HCT116 (cell line): ENCODE data around the gene CABYR. TPM values are rescaled to one million over a fixed set of nuclear protein-coding genes. Genes with fewer than 3 reads are reported as not detected.

Source experiments
- ATAC-seq: fragments of 200-7000 bp; cut with Tn5 transposase; 2 replicates; pipeline ENCODE4 v1.9.1; 2020; ENCODE audit warnings: mild to moderate bottlenecking, moderate library complexity
- BruUV-seq: library from RNA; stranded (reverse); fragments of 400-500 nt; replicated peaks from 2 replicates; lab custom pipeline; 2021; lab: Mats Ljungman, UMichigan
- CTCF ChIA-PET: fragments of 300-600 bp; sonication (Branson Sonifier 250); formaldehyde crosslinking; loops from one replicate; lab custom pipeline; 2021; ENCODE audit warnings: antibody characterized with exemption; lab: Charles Lee
- POLR2A ChIA-PET: fragments of 300-600, 350-600 bp; sonication (Branson Sonifier 250); formaldehyde crosslinking; loops from one replicate; lab custom pipeline; 2021; ENCODE audit warnings: antibody characterized with exemption; lab: Charles Lee
- RAD21 ChIA-PET, 2 experiments: fragments of 300-600 bp; sonication (Branson Sonifier 250); formaldehyde crosslinking; loops; one replicate each; lab custom pipeline; 2023; ENCODE audit warnings: low total read pairs in 2 of 2; ENCODE audit not compliant: uncharacterized antibody in 2 of 2, unreplicated experiment in 2 of 2, low non-redundant PET in 1 of 2; lab: Charles Lee
- DNase-seq: peaks from one replicate; pipeline ENCODE4 v3.0.0-alpha.2; 2010; ENCODE audit warnings: low read depth, low spot score
- H2AFZ ChIP-seq: fragments of 200-600 bp; shearing (Covaris generic), sonication (generic); 2 replicates; pipeline ENCODE4 v1.6.1; 2017; ENCODE audit warnings: low read depth, mixed run types, mixed read lengths, antibody characterized with exemption, low read length; ENCODE audit not compliant: poor library complexity, severe bottlenecking
- H3K27ac ChIP-seq: 2 replicates; pipeline ENCODE4 v1.5.1; 2012; ENCODE audit warnings: low read depth, low read length
- H3K27me3 ChIP-seq: fragments of 200-600 bp; sonication (generic); 2 replicates; pipeline ENCODE4 v1.6.1; 2016; ENCODE audit warnings: mixed run types, low read length, mixed read lengths; ENCODE audit not compliant: insufficient read depth
- H3K36me3 ChIP-seq, 2 experiments: fragments of 200-500 bp in 1 of 2; fragments of 200-600 bp in 1 of 2; sonication (Bioruptor generic) in 1 of 2; sonication (generic) in 1 of 2; 2 replicates each; pipeline versions ENCODE4 v1.5.1 to v1.6.1; 2014 to 2016; ENCODE audit warnings: low read length in 2 of 2, inconsistent platforms in 1 of 2, mixed read lengths in 1 of 2, mixed run types in 1 of 2; ENCODE audit not compliant: insufficient read depth in 2 of 2, control insufficient read depth in 1 of 2
- H3K4me1 ChIP-seq, 2 experiments: fragments of 200-600 bp in 1 of 2; sonication (generic) in 1 of 2; 2 replicates each; pipeline versions ENCODE4 v1.5.1 to v1.6.1; 2012 to 2017; ENCODE audit warnings: low read length in 2 of 2, inconsistent platforms in 1 of 2, mild to moderate bottlenecking in 1 of 2, mixed read lengths in 1 of 2, mixed run types in 1 of 2, moderate library complexity in 1 of 2; ENCODE audit not compliant: insufficient read depth in 2 of 2, control insufficient read depth in 1 of 2
- H3K4me2 ChIP-seq: fragments of 200-600 bp; sonication (generic); 2 replicates; pipeline ENCODE4 v1.6.1; 2017; ENCODE audit warnings: mixed run types, low read length, mixed read lengths
- H3K4me3 ChIP-seq, 2 experiments: fragments of 200-600 bp in 1 of 2; sonication (generic) in 1 of 2; replicated peaks in 1 of 2; 2 replicates each; pipeline ENCODE4 v1.5.1; 2011 to 2016; ENCODE audit warnings: low read length in 2 of 2, control low read depth in 1 of 2, low read depth in 1 of 2, mild to moderate bottlenecking in 1 of 2, mixed read lengths in 1 of 2, mixed run types in 1 of 2
- H3K79me2 ChIP-seq: fragments of 200-600 bp; sonication (generic); 2 replicates; pipeline ENCODE4 v1.6.1; 2017; ENCODE audit warnings: mild to moderate bottlenecking, mixed run types, low read length, moderate library complexity, mixed read lengths; ENCODE audit not compliant: insufficient read depth
- H3K9ac ChIP-seq: fragments of 200-600 bp; sonication (generic); 2 replicates; pipeline ENCODE4 v1.6.1; 2016; ENCODE audit warnings: low read length, mixed read lengths
- H3K9me2 ChIP-seq: fragments of 200-600 bp; sonication (generic), shearing (Covaris generic); 2 replicates; pipeline ENCODE4 v1.6.1; 2017; ENCODE audit warnings: mixed run types, mild to moderate bottlenecking, moderate library complexity; ENCODE audit not compliant: insufficient read depth
- H3K9me3 ChIP-seq, 2 experiments: fragments of 200-500 bp in 1 of 2; fragments of 200-600 bp in 1 of 2; sonication (Bioruptor generic) in 1 of 2; sonication (generic) in 1 of 2; 2 replicates each; pipeline ENCODE4 v1.6.1; 2014 to 2017; ENCODE audit warnings: low read length in 2 of 2, mixed read lengths in 2 of 2, inconsistent platforms in 1 of 2, low read depth in 1 of 2, mild to moderate bottlenecking in 1 of 2, mixed run types in 1 of 2, moderate library complexity in 1 of 2; ENCODE audit not compliant: control insufficient read depth in 1 of 2, insufficient read depth in 1 of 2
- H4K20me1 ChIP-seq: fragments of 200-600 bp; sonication (generic), shearing (Covaris generic); 2 replicates; pipeline ENCODE4 v1.6.1; 2017; ENCODE audit warnings: mixed run types, mild to moderate bottlenecking, moderate library complexity; ENCODE audit not compliant: insufficient read depth
- ATF3 ChIP-seq: IDR thresholded peaks from 2 replicates; pipeline ENCODE4 v1.6.1; 2012
- CEBPB ChIP-seq: IDR thresholded peaks from 2 replicates; pipeline ENCODE4 v1.6.1; 2012; ENCODE audit warnings: low read depth
- EZH2 ChIP-seq: fragments of 200-600 bp; sonication (generic); IDR thresholded peaks from 2 replicates; pipeline ENCODE4 v1.6.1; 2017; ENCODE audit warnings: antibody characterized with exemption, mixed run types
- JUND ChIP-seq: IDR thresholded peaks from 2 replicates; pipeline ENCODE4 v1.6.1; 2012
- POLR2A ChIP-seq: IDR thresholded peaks from 2 replicates; pipeline ENCODE4 v1.7.0; 2011; ENCODE audit warnings: borderline replicate concordance; ENCODE audit not compliant: insufficient read depth, insufficient read length; ENCODE audit errors: extremely low read depth
- POLR2AphosphoS5 ChIP-seq: IDR thresholded peaks from 2 replicates; pipeline ENCODE4 v1.6.1; 2011; ENCODE audit warnings: mild to moderate bottlenecking, low read depth, low read length, moderate library complexity
- RAD21 ChIP-seq: IDR thresholded peaks from 2 replicates; pipeline ENCODE4 v1.6.1; 2012; ENCODE audit warnings: low read depth, mild to moderate bottlenecking
- SIN3A ChIP-seq: IDR thresholded peaks from 2 replicates; pipeline ENCODE4 v1.6.1; 2012; ENCODE audit warnings: low read depth
- SRF ChIP-seq: IDR thresholded peaks from 2 replicates; pipeline ENCODE4 v1.6.1; 2012; ENCODE audit warnings: low read depth
- TCF7L2 ChIP-seq: IDR thresholded peaks from 2 replicates; pipeline ENCODE4 v1.7.0; 2011; ENCODE audit warnings: borderline replicate concordance, inconsistent platforms; ENCODE audit not compliant: insufficient read depth, insufficient read length; ENCODE audit errors: extremely low read depth
- YY1 ChIP-seq: IDR thresholded peaks from 2 replicates; pipeline ENCODE4 v1.6.1; 2011; ENCODE audit warnings: low read length, low read depth, moderate library complexity, mild to moderate bottlenecking; ENCODE audit not compliant: insufficient replicate concordance; ENCODE audit errors: extremely low read depth
- ZBTB33 ChIP-seq: IDR thresholded peaks from 2 replicates; pipeline ENCODE4 v1.6.1; 2011; ENCODE audit warnings: mild to moderate bottlenecking, low read length, moderate library complexity; ENCODE audit not compliant: insufficient replicate concordance; ENCODE audit errors: extremely low read depth
- ZNF274 ChIP-seq: fragments of 200-500 bp; sonication (Bioruptor generic); IDR thresholded peaks from 2 replicates; pipeline ENCODE4 v1.6.1; 2014; ENCODE audit warnings: mild to moderate bottlenecking, low read depth, low read length, inconsistent platforms
- intact Hi-C: fragments of 100-400 bp; cut with micrococcal nuclease; formaldehyde crosslinking; loops from 2 replicates; pipeline ENCODE4 v1.10.0; 2022
- total RNA-seq: library from RNA; stranded (reverse); gene quantifications from one replicate; pipeline ENCODE4 v1.2.1, GENCODE V29; 2021; ENCODE audit not compliant: unreplicated experiment

CABYR gene
- total RNA-seq, 1 experiment from 2014 or later: not detected

GRCh38 chr18:24121625-24122024 lies 17.2 kb upstream of the CABYR start:
- no peaks in the 10 kb centered on the region for H3K36me3 ChIP-seq
- no peak overlapping the region for H3K27ac ChIP-seq
- no peak for DNase-seq
- no peak overlapping the region for H3K4me3 ChIP-seq
- no peak overlapping the region for H3K4me2 ChIP-seq
- H3K9ac ChIP-seq: no peak overlapping the region
- H3K27me3 ChIP-seq: no peaks in the 10 kb centered on the region
- no peaks in the 10 kb centered on the region for H4K20me1 ChIP-seq
- no peak for ATAC-seq
- TF ChIP-seq YY1 (no peak), EZH2 (no peak), CEBPB (no peak), TCF7L2 (no peak), ATF3 (no peak), ZNF274 (no peak), JUND (no peak), RAD21 (no peak), POLR2AphosphoS5 (no peak), SIN3A (no peak)
- peaks cover 0 to 1% of the 10 kb centered on the region in 2 experiments; a peak in 1 of 4 replicates for H3K4me1 ChIP-seq
- no peaks in the 10 kb centered on the region for H3K9me3 ChIP-seq
- no peaks in the 10 kb centered on the region for H3K9me2 ChIP-seq
- H2AFZ ChIP-seq: no peak overlapping the region
- ChIA-PET POLR2A (no interaction called here), CTCF (no interaction called here), RAD21 (no interaction called here)
- BruUV-seq: no TSS peak
- intact Hi-C loops: no loop called here
- H3K79me2 ChIP-seq: no peaks in the 10 kb centered on the region

- Histone ChIP-seq H3K27ac (no peak overlapping the region), H2AFZ (no peak overlapping the region), H3K9me3 (no peaks in the 10 kb centered on the region), H3K9ac (no peak overlapping the region), H3K4me1 (peaks cover 0 to 2% of the 10 kb centered on the region in 2 experiments; a peak in 1 of 4 replicates), H4K20me1 (no peaks in the 10 kb centered on the region), H3K79me2 (no peaks in the 10 kb centered on the region), H3K36me3 (peaks cover 0 to 2% of the 10 kb centered on the region in 2 experiments; a peak in 1 of 4 replicates), H3K9me2 (no peaks in the 10 kb centered on the region), H3K4me2 (no peak overlapping the region), H3K27me3 (no peaks in the 10 kb centered on the region), H3K4me3 (no peak overlapping the region)
- RAD21 ChIA-PET: no interaction called here
- no peak for ATAC-seq
- intact Hi-C loops: no loop called here
- POLR2A ChIA-PET: no interaction called here
- BruUV-seq: no TSS peak
- CTCF ChIA-PET: no interaction called here
- no peak for DNase-seq
- TF ChIP-seq SRF (no peak), JUND (no peak), SIN3A (no peak), ATF3 (no peak), ZBTB33 (no peak), POLR2A (no peak)
Observed at GRCh38 chr18:24126155-24126961, 12.5 kb upstream of the CABYR start.
